ENCODE results near the gene DEAF1. TPM values are rescaled to one million over a fixed set of nuclear protein-coding genes. Genes with fewer than 3 reads are reported as not detected.
"Not testable (repeated sequence)": the region's sequence is repeated elsewhere in the genome, so short reads cannot be mapped to it uniquely, and the experiment has no call there.

DEAF1 gene
- total RNA-seq, 1 donor from 2014 or later: 48.1 TPM

DNA sequence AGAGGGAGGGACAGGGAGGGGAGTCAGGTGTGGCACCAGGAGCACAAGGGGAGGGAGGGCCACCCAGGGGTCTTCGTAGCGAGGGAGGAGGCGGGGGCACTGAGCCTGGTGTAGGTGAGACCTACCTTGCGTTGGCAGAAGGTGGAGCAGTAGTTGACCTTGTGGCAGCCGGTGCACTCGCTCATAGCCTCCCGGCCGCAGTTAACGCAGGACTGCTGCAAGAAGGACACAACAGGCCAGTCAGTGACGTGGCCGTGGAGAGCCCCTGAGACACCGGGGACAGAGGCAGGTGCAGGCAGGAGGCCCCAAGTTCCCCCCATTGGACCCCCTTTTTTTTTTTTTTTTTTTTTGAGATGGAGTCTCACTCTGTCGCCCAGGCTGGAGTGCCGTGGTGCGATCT lies 41.2 kb downstream of the DEAF1 start:
- Mint-ChIP-seq H3K4me1 (ENCODE audit: unreplicated experiment) (no peaks in the 10 kb centered on the region), H3K9me3 (no peaks in the 10 kb centered on the region), H3K4me3 (no peak overlapping the region), H3K27ac (no peak overlapping the region), H3K36me3 (peaks cover 5% of the 10 kb centered on the region), H3K27me3 (no peaks in the 10 kb centered on the region)
- no peak for DNase-seq (ENCODE audit: extremely low spot score, unreplicated experiment)
- TF ChIP-seq, protein P1, sequence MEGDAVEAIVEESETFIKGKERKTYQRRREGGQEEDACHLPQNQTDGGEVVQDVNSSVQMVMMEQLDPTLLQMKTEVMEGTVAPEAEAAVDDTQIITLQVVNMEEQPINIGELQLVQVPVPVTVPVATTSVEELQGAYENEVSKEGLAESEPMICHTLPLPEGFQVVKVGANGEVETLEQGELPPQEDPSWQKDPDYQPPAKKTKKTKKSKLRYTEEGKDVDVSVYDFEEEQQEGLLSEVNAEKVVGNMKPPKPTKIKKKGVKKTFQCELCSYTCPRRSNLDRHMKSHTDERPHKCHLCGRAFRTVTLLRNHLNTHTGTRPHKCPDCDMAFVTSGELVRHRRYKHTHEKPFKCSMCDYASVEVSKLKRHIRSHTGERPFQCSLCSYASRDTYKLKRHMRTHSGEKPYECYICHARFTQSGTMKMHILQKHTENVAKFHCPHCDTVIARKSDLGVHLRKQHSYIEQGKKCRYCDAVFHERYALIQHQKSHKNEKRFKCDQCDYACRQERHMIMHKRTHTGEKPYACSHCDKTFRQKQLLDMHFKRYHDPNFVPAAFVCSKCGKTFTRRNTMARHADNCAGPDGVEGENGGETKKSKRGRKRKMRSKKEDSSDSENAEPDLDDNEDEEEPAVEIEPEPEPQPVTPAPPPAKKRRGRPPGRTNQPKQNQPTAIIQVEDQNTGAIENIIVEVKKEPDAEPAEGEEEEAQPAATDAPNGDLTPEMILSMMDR (conservative IDR thresholded peaks at IDR 0.05): no peak

DNA sequence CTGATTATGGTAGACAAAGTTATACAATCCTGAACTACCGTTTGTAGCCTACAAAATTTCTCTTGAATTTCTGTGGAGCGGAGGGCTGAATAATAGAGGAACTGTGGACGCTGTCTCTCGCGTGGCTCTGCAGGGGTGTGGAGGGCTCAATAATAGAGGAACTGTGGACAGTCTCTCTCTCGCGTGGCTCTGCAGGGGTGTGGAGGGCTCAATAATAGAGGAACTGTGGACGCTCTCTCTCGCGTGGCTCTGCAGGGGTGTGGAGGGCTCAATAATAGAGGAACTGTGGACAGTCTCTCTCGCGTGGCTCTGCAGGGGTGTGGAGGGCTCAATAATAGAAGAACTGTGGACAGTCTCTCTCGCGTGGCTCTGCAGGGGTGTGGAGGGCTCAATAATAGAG lies 41.9 kb downstream of the DEAF1 start:
- not testable (repeated sequence) for H3K27ac Mint-ChIP-seq, H3K36me3 Mint-ChIP-seq

DNA sequence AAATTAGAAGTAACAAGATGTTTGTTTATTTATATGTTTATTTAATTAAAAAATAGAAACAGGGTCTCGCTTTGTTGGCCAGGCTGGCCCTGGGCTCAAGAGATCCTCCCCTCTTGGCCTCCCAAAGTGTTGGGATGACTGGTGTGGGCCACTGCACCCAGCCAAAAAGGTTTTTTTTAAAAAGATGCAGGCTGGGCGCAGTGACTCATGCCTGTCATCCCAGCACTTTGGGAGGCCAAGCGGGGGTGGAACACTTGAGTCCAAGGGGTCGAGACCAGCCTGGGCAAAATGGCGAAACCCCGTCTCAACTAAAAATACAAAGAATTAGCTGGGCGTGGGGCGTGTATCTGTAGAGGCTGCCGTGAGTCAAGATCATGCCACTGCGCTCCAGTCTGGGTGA lies 44.5 kb downstream of the DEAF1 start:
- DNase-seq (ENCODE audit: extremely low spot score, unreplicated experiment): no peak
- Mint-ChIP-seq H3K4me3 (no peak overlapping the region), H3K4me1 (ENCODE audit: unreplicated experiment) (no peaks in the 10 kb centered on the region), H3K27me3 (no peaks in the 10 kb centered on the region), H3K36me3 (peaks cover 13% of the 10 kb centered on the region), H3K27ac (no peak overlapping the region), H3K9me3 (no peaks in the 10 kb centered on the region)
- TF ChIP-seq, protein P1 (conservative IDR thresholded peaks at IDR 0.05): no peak

More for the DNA sequence above, 41.9 kb downstream of the DEAF1 start:
- not testable (repeated sequence) for H3K27me3 Mint-ChIP-seq; H3K4me1 Mint-ChIP-seq (ENCODE audit: unreplicated experiment); DNase-seq (ENCODE audit: extremely low spot score, unreplicated experiment); H3K4me3 Mint-ChIP-seq; H3K9me3 Mint-ChIP-seq

DNA sequence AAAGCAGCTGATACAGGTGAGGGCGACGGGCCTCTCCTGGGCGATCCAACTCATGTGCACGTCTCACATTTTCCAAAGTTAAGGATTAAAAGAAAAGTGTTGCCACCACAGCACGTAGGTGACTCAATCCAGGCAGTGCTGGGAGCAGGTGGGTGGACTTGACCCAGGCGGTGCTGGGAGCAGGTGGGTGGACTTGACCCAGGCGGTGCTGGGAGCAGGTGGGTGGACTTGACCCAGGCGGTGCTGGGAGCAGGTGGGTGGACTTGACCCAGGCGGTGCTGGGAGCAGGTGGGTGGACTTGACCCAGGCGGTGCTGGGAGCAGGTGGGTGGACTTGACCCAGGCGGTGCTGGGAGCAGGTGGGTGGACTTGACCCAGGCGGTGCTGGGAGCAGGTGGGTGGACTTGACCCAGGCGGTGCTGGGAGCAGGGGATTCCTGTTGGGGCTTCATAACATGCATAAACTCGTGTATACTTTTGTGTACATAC lies 47.3 kb downstream of the DEAF1 start:
- not testable (repeated sequence) for H3K9me3 Mint-ChIP-seq; H3K27ac Mint-ChIP-seq; H3K4me1 Mint-ChIP-seq (ENCODE audit: unreplicated experiment); H3K4me3 Mint-ChIP-seq; DNase-seq (ENCODE audit: extremely low spot score, unreplicated experiment); H3K27me3 Mint-ChIP-seq
- peaks cover 13% of the 10 kb centered on the region for H3K36me3 Mint-ChIP-seq

DNA sequence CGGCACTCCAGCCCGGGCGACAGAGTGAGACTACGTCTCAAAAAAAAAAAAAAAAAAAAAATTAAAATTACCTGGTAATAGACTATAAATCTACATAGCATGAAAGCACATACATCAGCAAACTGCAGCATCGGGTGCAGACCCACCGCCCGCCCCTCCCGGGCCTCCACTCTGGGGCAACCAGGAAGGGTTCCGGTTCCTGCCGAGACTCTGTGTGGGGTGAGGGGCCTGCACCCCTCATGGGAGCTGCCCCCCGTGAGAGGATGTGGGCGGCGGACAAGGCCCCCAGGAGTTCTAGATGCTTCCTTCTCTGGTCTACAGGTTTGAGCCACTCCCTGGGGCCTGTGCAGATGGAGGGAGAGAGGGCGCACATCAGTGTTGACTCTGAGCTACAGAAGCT lies 48.8 kb downstream of the DEAF1 start:
- H3K4me3 Mint-ChIP-seq: no peak overlapping the region
- peaks cover 4% of the 10 kb centered on the region for H3K27me3 Mint-ChIP-seq
- peaks cover 8% of the 10 kb centered on the region for H3K36me3 Mint-ChIP-seq
- DNase-seq (ENCODE audit: extremely low spot score, unreplicated experiment): no peak
- H3K27ac Mint-ChIP-seq: no peak overlapping the region
- no peaks in the 10 kb centered on the region for H3K4me1 Mint-ChIP-seq (ENCODE audit: unreplicated experiment)
- TF ChIP-seq, protein P1 (conservative IDR thresholded peaks at IDR 0.05): no peak
- H3K9me3 Mint-ChIP-seq: no peaks in the 10 kb centered on the region

DNA sequence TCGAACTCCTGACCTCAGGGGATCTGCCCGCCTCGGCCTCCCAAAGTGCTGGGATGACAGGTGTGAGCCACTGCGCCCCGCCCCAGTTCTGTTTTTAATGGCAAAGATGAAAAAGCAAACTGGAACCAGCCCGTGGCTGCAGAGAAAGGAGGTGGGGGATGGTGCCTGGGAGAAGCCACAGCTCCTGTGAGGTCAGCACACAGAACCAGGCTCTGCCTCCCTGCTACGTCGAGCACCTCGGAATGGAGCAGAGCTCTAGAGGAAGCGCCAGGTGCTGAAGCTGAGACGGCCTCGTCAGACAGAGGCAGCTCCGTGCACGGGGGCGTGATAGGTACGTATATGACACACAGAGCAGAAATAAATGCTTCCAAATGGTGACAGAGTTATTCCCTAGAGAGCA lies 49.5 kb downstream of the DEAF1 start:
- H3K36me3 Mint-ChIP-seq: peaks cover 8% of the 10 kb centered on the region
- H3K27ac Mint-ChIP-seq: no peak overlapping the region
- H3K9me3 Mint-ChIP-seq: no peaks in the 10 kb centered on the region
- DNase-seq (ENCODE audit: extremely low spot score, unreplicated experiment): no peak
- TF ChIP-seq, protein P1 (conservative IDR thresholded peaks at IDR 0.05): no peak
- no peaks in the 10 kb centered on the region for H3K4me1 Mint-ChIP-seq (ENCODE audit: unreplicated experiment)
- H3K27me3 Mint-ChIP-seq: peaks cover 4% of the 10 kb centered on the region
- no peak overlapping the region for H3K4me3 Mint-ChIP-seq
